ENCODE data around the gene ITGA5.

The ITGA5 gene

GRCh38 chr12:54419088-54419887 is at the start of gene ITGA5:
ITGA5 (minus strand) TSS chr12:54419266; CDS start chr12:54419198, 68 bp downstream.
- peak; percentile 41 for DNase-seq

DNA sequence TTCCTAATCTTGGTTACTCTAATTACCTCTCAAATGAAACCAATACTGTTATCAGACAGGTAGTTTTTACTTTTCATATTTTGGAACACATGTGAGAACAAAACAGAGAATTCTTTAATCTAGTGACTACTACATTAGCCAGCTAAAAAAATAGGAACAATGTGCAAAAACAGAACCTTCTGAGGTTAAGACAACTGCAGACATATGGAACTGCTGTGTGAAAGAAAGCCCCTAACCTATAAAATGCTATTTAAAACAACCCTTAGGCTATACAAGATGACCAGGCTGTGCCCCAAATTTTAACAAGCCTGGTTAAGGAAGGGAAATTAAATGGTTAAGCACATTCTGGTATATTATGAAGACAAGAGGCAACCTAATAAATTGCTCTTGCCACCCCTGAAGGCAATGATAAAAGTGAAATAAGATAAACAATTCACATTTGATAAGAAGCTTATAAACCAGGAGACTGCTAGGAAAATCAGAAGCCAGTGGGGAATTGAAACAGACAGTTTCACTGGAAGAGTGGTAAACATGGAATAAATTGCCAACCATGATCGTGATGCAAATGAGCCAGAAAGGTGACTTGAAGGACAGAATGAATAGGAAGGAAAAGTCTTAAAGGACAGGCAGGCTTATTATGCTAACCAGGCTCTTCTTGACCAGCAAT is 46.9 kb upstream of the ITGA5 start:
- no peak for DNase-seq

- DNase-seq = no peak
Measured at GRCh38 chr12:54463484-54463883, 44.4 kb upstream of the ITGA5 start.

DNA sequence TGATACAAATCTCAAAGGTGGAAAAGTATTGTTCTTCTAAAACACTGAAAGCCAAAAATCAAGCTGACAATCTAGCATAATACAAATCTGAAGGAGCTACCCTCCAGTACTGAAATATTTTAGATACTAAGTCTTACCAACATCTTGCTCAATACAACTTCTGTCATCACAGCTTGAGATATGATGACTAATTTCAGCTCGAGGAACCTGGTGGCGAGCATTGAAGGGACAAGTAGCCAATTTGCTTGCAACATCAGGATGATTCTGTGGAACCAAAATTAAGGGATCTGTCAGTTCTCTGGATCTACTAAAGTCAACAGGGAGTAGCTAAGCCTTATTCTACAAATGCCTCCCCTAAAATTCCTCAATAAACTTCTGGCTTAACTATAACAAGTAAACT is 44.0 kb upstream of the ITGA5 start:
- DNase-seq = no peak

DNA sequence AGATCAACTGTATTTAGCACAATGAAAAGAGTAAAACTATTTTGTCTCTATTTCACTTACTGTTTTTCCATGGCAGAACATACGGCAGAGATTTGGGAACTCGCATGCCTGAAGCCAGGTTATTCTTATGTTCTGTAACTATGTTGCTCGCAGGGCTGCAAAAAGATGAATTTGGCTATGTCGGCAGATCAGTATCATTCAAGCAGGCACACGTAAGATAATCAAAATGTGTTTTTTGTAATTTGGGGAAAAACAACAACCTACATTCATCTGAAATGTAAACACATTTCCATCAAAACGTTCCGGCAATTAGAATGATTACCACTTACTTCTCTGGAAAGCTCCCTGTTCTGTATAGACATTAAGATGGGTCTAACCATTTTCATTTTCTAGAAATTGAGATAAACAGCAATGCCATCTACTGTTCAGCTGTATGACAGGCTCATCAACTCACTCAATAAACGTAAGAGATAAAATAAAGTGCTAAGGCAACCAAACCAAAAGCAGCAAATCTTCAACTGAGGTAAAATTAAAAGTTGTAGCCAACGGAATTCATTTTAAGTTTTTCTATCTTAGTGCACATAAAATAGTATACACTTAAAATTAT is 41.4 kb upstream of the ITGA5 start:
- no peak for DNase-seq

DNA sequence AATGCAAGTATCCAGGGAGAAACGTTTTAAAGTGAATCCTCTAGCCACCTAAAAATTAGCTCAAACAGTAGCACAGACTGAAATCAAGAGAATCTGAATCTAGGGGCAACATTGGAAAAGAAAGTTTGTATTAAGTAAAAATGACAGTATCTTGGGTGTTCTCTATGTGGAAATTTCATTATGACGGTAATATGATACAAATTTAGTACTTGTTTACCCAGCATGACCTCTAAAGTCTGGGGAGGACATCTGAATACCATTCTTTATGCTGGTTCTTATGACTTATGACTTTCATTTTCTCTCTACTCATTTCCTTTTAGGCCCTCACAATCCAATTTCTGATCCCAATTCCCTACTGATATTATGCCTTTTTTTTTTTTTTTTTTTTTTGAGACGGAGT is 40.3 kb upstream of the ITGA5 start:
- no peak for DNase-seq

DNA sequence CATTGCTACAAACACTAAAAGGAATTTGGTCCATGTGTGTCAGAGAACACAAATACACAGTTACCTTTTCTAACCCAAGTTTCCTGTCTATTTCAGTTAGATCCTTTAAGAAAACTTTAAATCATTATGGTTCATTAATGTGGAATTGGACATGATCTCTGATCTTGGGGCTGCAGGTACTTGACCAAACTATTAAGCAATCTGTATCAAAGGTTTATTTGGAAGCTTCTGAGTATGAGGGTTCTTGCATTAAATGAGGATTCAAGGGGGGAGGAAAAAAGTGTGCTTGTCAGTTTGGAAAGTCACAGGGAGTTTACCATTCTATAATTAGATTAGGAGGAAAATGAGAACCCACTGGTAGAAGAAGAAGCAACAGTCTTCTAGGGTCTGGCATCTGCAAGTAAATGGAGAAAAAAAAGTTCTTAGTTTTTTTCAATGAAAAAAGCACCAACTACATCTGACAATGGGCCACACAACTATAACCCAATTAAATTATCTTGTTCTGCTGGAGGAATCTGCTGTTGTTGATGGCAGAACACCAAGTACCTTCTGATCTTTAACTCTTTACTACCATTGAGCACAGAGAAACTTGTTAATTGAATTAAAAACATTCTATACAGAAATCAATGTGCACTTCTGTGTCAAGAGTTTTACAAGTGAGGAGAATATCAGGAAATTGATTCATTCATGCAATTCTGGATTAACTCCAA is 36.8 kb upstream of the ITGA5 start:
- no peak for DNase-seq

DNA sequence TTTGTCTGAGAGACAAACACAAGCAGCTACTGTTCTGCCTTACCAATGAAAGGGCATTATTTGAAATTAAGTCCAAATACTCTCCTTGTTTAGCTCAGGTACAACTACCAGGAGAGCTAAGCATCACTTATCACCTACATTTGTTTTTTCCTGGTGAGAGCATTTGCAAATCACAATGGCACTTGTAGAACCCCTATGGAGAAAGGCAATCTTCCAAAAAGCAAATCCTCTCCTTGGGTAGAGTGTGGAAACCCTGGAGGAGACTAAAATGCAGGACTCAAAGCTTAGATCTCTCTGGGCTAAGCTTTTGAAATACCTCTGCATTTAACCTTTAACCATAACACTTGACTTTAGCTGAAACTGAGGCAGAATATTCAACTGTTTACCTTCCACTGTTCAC is 33.6 kb upstream of the ITGA5 start:
- no peak for DNase-seq

GRCh38 chr12:54448344-54448743 is 29.3 kb upstream of the ITGA5 start:
- no peak for DNase-seq

GRCh38 chr12:54447917-54448316 is 28.9 kb upstream of the ITGA5 start:
- no peak for DNase-seq

DNA sequence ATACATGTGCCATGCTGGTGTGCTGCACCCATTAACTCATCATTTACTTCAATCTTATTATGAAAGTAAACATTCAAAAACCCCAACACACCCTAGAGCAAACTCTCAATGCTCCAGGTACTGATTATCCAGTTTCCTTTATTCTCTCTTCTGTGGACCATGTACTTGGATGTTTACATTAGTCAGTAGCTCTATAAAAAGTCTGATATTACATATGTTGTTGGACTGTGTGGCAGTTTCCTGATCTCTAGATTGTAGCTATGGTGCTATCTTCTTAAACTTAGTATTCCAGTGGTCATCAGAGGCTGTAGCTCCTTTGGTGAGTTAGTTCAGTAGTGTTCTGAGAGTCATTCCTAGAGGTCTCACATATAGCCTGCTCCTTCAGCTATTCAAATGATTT is 25.1 kb upstream of the ITGA5 start:
- DNase-seq = no peak

- no peak for DNase-seq
Measured at GRCh38 chr12:54443446-54443845, 24.4 kb upstream of the ITGA5 start.

GRCh38 chr12:54442961-54443360 is 23.9 kb upstream of the ITGA5 start:
- DNase-seq = no peak

- no peak for DNase-seq
Measured at GRCh38 chr12:54442099-54442498, 23.0 kb upstream of the ITGA5 start.

DNA sequence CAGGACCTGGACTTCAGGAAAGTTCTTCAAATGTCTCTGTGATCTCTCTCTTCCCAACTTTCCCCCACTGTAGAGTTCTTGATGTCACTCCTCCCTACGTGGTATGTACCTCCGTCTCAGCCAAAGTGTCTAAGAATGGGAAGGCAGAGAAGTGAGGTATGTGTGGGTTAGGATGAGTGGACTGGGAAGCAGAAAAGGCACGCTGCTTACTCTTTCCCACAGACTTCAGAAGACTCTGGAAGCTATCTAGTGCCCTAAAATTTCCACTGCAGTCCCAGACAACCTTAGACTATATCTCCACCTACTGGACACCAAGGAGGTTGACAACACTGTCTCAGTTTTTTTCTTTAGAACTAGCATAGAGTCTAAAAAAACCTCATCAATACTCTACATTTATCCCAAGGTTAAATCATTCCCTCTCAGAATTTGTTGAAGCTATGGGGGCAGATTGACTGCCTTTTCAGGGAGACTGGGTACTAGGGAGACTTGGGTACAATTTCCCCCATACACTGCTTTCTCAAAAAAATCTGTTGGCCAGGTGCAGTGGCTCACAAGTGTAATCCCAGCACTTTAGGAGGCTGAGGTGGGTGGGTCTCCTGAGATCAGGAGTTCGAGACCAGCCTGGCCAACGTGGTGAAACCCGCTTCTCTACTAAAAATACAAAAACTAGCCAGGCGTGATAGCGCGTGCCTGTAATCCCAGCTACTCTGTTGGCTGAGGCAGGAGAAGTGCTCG is 20.6 kb upstream of the ITGA5 start:
- no peak for DNase-seq

GRCh38 chr12:54439096-54439495 is 20.0 kb upstream of the ITGA5 start:
- DNase-seq = no peak

DNA sequence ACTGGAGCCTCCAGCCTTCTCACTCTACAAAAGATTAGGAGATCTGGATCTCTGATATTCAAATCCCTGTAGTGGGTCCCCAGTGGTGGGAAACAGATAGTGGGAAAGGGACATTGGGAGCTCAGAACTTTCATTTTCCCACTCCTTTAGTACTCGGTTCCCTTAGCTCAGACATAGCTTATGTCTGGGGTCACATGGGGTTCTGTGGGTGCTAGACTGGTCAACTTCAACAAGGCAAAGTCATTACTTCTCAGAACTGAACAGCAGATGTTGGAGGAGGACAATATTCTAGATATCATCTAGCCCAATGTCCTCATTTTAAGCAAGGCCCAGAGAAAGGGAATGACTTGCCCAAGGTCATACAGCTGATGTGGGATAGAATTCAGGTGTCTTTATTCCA is 19.5 kb upstream of the ITGA5 start:
- no peak for DNase-seq

DNA sequence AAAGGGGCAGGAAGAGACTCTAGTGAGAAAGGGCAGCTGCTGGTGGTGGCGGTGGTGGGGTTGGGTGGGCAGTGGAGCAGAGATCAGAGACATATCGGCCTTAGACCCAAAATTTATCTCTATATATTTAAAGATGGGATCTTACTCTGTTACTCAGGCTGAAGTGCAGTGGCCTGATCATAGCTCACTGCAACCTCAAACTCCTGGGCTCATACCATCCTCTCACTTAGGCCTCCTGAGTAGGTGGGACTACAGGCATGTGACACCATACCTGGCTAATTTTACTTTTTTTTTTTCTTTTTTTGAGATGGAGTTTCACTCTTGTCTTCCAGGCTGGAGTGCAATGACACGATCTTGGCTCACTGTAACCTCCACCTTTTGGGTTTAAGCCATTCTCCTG is 18.6 kb upstream of the ITGA5 start:
- no peak for DNase-seq

DNA sequence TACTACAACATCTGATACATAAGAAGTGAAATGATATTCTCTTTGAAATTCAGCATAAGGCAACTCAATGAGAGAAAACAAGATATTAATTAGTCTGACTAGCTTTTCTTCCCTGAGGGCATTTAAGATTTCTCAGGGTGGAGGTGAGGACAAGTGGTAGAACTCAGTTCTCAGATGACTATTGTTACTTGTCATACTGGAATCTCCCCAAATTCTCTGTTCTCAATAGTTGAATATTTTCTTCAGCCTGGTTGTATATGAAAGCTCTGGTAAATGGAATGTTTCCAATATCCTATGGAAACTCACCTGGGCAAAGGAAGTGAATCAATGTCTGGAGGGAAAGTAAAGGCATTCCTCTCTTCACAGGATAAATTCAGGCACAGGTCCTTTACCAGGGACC is 18.2 kb upstream of the ITGA5 start:
- no peak for DNase-seq

- no peak for DNase-seq
Measured at GRCh38 chr12:54432815-54433164, 13.7 kb upstream of the ITGA5 start.

- DNase-seq = no peak
Measured at GRCh38 chr12:54431911-54432814, 13.1 kb upstream of the ITGA5 start.
